A673 (cell line): Measurements from ENCODE around the gene OR2T35. TPM values are rescaled to one million over a fixed set of nuclear protein-coding genes. Genes with fewer than 3 reads are reported as not detected.

Source experiments
- BruUV-seq: library from RNA; stranded (reverse); fragments of 400-500 nt; replicated peaks from 2 replicates; lab custom pipeline; 2021; lab: Mats Ljungman, UMichigan
- CTCF ChIA-PET: fragments of 300-600 bp; sonication (Branson Sonifier 250); formaldehyde crosslinking; loops from one replicate; lab custom pipeline; 2022; ENCODE audit warnings: antibody characterized with exemption; lab: Charles Lee
- POLR2A ChIA-PET: fragments of 300-600 bp; sonication (Branson Sonifier 250); formaldehyde crosslinking; loops from one replicate; lab custom pipeline; 2022; ENCODE audit warnings: antibody characterized with exemption; ENCODE audit not compliant: low non-redundant PET; lab: Charles Lee
- DNase-seq: peaks from one replicate; pipeline ENCODE4 v3.0.0-alpha.2; 2015; ENCODE audit warnings: low spot score
- H3K27ac ChIP-seq: fragments of 200-600 bp; sonication (generic); 2 replicates; pipeline ENCODE4 v1.5.1; 2016; ENCODE audit warnings: mixed run types, low read depth, mild to moderate bottlenecking, mixed read lengths, antibody characterized with exemption, low read length; ENCODE audit not compliant: poor library complexity, severe bottlenecking
- H3K27me3 ChIP-seq: fragments of 200-600 bp; sonication (generic); replicated peaks from 2 replicates; pipeline ENCODE4 v1.6.1; 2017; ENCODE audit warnings: mixed run types, low read depth, mild to moderate bottlenecking, mixed read lengths, antibody characterized with exemption, low read length; ENCODE audit not compliant: insufficient read depth, poor library complexity
- H3K36me3 ChIP-seq: fragments of 200-600 bp; sonication (generic); 2 replicates; pipeline ENCODE4 v1.6.1; 2016; ENCODE audit warnings: mixed run types, mild to moderate bottlenecking, mixed read lengths, antibody characterized with exemption, low read length; ENCODE audit not compliant: insufficient read depth, poor library complexity, severe bottlenecking
- H3K4me1 ChIP-seq: fragments of 200-600 bp; sonication (generic); 2 replicates; pipeline ENCODE4 v1.6.1; 2017; ENCODE audit warnings: mixed run types, mild to moderate bottlenecking, mixed read lengths, antibody characterized with exemption, low read length; ENCODE audit not compliant: insufficient read depth, poor library complexity, severe bottlenecking
- H3K4me3 ChIP-seq: fragments of 200-600 bp; sonication (generic); 2 replicates; pipeline ENCODE4 v1.5.1; 2016; ENCODE audit warnings: low read depth, mixed run types, mild to moderate bottlenecking, mixed read lengths, low read length; ENCODE audit not compliant: poor library complexity, severe bottlenecking
- H3K9me3 ChIP-seq: fragments of 200-600 bp; sonication (generic); 2 replicates; pipeline ENCODE4 v1.6.1; 2016; ENCODE audit warnings: mixed run types, low read depth, mild to moderate bottlenecking, mixed read lengths, antibody characterized with exemption, low read length; ENCODE audit not compliant: poor library complexity, severe bottlenecking
- EZH2 ChIP-seq: fragments of 200-600 bp; sonication (generic); IDR thresholded peaks from 2 replicates; pipeline ENCODE4 v1.6.1; 2017; ENCODE audit warnings: borderline replicate concordance, low read depth, mild to moderate bottlenecking, mixed read lengths, antibody characterized with exemption, low read length; ENCODE audit not compliant: poor library complexity, severe bottlenecking
- intact Hi-C: fragments of 100-400 bp; cut with micrococcal nuclease; formaldehyde crosslinking; loops from one replicate; pipeline ENCODE4 v1.10.0; 2022; ENCODE audit not compliant: unreplicated experiment
- total RNA-seq: library from RNA; stranded (reverse); gene quantifications from 2 replicates; pipeline ENCODE4 v1.2.3, GENCODE V29; 2021
- TF ChIP-seq, protein P1 (sequence below): fragments of 300-800, 200-600 bp; sonication (generic); conservative IDR thresholded peaks from 2 replicates; pipeline ENCODE4 v1.5.1; 2017; ENCODE audit warnings: low read depth, mild to moderate bottlenecking, antibody characterized with exemption, low read length, moderate library complexity, mixed read lengths

OR2T35 gene
- total RNA-seq, 1 experiment from 2014 or later = not detected

GRCh38 chr1:248622570-248623001 lies 22.5 kb downstream of the OR2T35 start:
- no peak overlapping the region for H3K27ac ChIP-seq
- BruUV-seq = no TSS peak

DNA sequence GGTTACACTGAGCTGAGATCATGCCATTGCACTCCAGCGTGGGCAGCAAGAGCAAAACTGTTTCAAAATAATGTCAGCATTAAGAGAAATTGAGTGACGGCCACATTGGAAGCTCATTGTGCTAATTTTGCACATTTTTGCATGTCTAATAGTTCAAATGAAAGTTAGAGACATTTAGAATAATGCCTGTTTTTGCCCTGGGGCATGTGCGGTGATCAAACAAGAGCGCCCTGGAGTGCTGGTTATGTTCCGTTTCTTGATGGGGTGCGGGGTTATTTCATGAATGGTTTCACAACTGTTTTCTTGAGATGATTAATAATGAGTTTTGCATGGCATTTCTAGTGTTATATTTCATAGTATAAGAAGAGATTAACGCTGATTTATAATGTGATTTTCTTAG lies 23.3 kb downstream of the OR2T35 start:
- ChIA-PET POLR2A (no interaction called here), CTCF (interaction anchor here (1.9 kb wide), 1 partner anchor 185 kb away, joined by 5 read pairs; no protein-coding TSS in a partner anchor)
- TF ChIP-seq EZH2 = no peak
- TF ChIP-seq, protein P1, sequence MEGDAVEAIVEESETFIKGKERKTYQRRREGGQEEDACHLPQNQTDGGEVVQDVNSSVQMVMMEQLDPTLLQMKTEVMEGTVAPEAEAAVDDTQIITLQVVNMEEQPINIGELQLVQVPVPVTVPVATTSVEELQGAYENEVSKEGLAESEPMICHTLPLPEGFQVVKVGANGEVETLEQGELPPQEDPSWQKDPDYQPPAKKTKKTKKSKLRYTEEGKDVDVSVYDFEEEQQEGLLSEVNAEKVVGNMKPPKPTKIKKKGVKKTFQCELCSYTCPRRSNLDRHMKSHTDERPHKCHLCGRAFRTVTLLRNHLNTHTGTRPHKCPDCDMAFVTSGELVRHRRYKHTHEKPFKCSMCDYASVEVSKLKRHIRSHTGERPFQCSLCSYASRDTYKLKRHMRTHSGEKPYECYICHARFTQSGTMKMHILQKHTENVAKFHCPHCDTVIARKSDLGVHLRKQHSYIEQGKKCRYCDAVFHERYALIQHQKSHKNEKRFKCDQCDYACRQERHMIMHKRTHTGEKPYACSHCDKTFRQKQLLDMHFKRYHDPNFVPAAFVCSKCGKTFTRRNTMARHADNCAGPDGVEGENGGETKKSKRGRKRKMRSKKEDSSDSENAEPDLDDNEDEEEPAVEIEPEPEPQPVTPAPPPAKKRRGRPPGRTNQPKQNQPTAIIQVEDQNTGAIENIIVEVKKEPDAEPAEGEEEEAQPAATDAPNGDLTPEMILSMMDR = no peak
- BruUV-seq = no TSS peak
- no peak overlapping the region for H3K27ac ChIP-seq
- no peaks in the 10 kb centered on the region for H3K9me3 ChIP-seq
- H3K4me1 ChIP-seq = peaks cover 21% of the 10 kb centered on the region
- intact Hi-C loops = loop anchor here (1.0 to 2.0 kb wide), 3 partner anchors 65 to 217 kb away; no protein-coding TSS in a partner anchor
- DNase-seq = peak; percentile 49
- no peaks in the 10 kb centered on the region for H3K27me3 ChIP-seq
- H3K36me3 ChIP-seq = no peaks in the 10 kb centered on the region
- H3K4me3 ChIP-seq = no peak overlapping the region

More at GRCh38 chr1:248622570-248623001, 22.5 kb downstream of the OR2T35 start:
- peak; percentile 74 for DNase-seq
- TF ChIP-seq, protein P1 = peak; percentile 70
- TF ChIP-seq EZH2 = no peak
- intact Hi-C loops = loop anchor here (1.0 to 2.0 kb wide), 3 partner anchors 64 to 218 kb away; no protein-coding TSS in a partner anchor
- Histone ChIP-seq H3K9me3 (no peaks in the 10 kb centered on the region), H3K36me3 (no peaks in the 10 kb centered on the region), H3K4me1 (peaks cover 21% of the 10 kb centered on the region), H3K4me3 (no peak overlapping the region), H3K27me3 (no peaks in the 10 kb centered on the region)
- ChIA-PET POLR2A (no interaction called here), CTCF (interaction anchor here (1.9 kb wide), 1 partner anchor 184 kb away, joined by 5 read pairs; no protein-coding TSS in a partner anchor)

GRCh38 chr1:248618878-248619277 lies 26.2 kb downstream of the OR2T35 start:
- peak; percentile 89 for DNase-seq
- TF ChIP-seq, protein P1 = peak; percentile 91
- no peak for TF ChIP-seq EZH2
- H3K4me1 ChIP-seq = peaks cover 21% of the 10 kb centered on the region
- ChIA-PET CTCF (no interaction called here), POLR2A (no interaction called here)
- H3K4me3 ChIP-seq = no peak overlapping the region
- no TSS peak for BruUV-seq
- H3K36me3 ChIP-seq = no peaks in the 10 kb centered on the region
- no peaks in the 10 kb centered on the region for H3K27me3 ChIP-seq
- intact Hi-C loops = loop anchor here (10.0 kb wide), 1 partner anchor 374 kb away; no protein-coding TSS in a partner anchor
- H3K9me3 ChIP-seq = no peaks in the 10 kb centered on the region
- no peak overlapping the region for H3K27ac ChIP-seq
